CD4-positive, alpha-beta T cell (primary cell): ENCODE data around the gene RPL27A. TPM values are rescaled to one million over a fixed set of nuclear protein-coding genes. Genes with fewer than 3 reads are reported as not detected.

ENCODE experiments used
- ATAC-seq: fragments of 200-7000 bp; cut with Tn5 transposase; one replicate; pipeline ENCODE4 v1.10.0; 2022; ENCODE audit warnings: mild to moderate bottlenecking; ENCODE audit not compliant: poor library complexity
- CTCF ChIA-PET: fragments of 350-600 bp; sonication (Branson Sonifier 250); formaldehyde crosslinking; loops from one replicate; lab custom pipeline; 2021; ENCODE audit warnings: antibody characterized with exemption, inconsistent platforms; lab: Charles Lee
- POLR2A ChIA-PET: fragments of 350-600 bp; sonication (Branson Sonifier 250); formaldehyde crosslinking; loops from one replicate; lab custom pipeline; 2021; ENCODE audit warnings: antibody characterized with exemption, inconsistent platforms; lab: Charles Lee
- DNase-seq, 14 experiments: peaks; one replicate each; pipeline ENCODE4 v3.0.0-alpha.2; 2013 to 2020; ENCODE audit warnings: mixed read lengths in 2 of 14
- H3K27ac ChIP-seq, 2 donors: one replicate each; pipeline versions ENCODE4 v1.5.1 to v1.7.0; 2013; ENCODE audit warnings: low read length in 2 of 2, low read depth in 1 of 2, mild to moderate bottlenecking in 1 of 2
- H3K27me3 ChIP-seq, 2 experiments: 1 replicate in 1 of 2; 2 replicates in 1 of 2; pipeline versions ENCODE4 v1.6.1 to v1.7.0; 2013; ENCODE audit warnings: low read length in 2 of 2, control low read depth in 1 of 2, mild to moderate bottlenecking in 1 of 2, moderate library complexity in 1 of 2; ENCODE audit not compliant: insufficient read depth in 2 of 2, control insufficient read depth in 1 of 2
- H3K36me3 ChIP-seq: one replicate; pipeline ENCODE4 v1.6.1; 2013; ENCODE audit warnings: low read length, control low read depth; ENCODE audit not compliant: insufficient read depth
- H3K4me1 ChIP-seq: one replicate; pipeline ENCODE4 v1.6.1; 2013; ENCODE audit warnings: low read length, control low read depth; ENCODE audit not compliant: insufficient read depth
- H3K4me3 ChIP-seq: one replicate; pipeline ENCODE4 v1.5.1; 2013; ENCODE audit warnings: mild to moderate bottlenecking, low read length, moderate library complexity
- H3K9me3 ChIP-seq, 2 experiments: 1 replicate in 1 of 2; 2 replicates in 1 of 2; pipeline versions ENCODE4 v1.6.1 to v1.7.0; 2013; ENCODE audit warnings: low read length in 2 of 2, mild to moderate bottlenecking in 2 of 2, control low read depth in 1 of 2, moderate library complexity in 1 of 2; ENCODE audit not compliant: control insufficient read depth in 1 of 2, insufficient read depth in 1 of 2
- H3K27ac Mint-ChIP-seq: one replicate; pipeline ENCODE4 v1.8.0; 2020; ENCODE audit warnings: mixed read lengths
- H3K27me3 Mint-ChIP-seq: one replicate; pipeline ENCODE4 v1.8.0; 2021; ENCODE audit warnings: mixed read lengths
- H3K36me3 Mint-ChIP-seq: one replicate; pipeline ENCODE4 v1.8.0; 2021; ENCODE audit warnings: low read depth, mixed read lengths
- H3K4me1 Mint-ChIP-seq: one replicate; pipeline ENCODE4 v1.8.0; 2021; ENCODE audit warnings: low read depth, mixed read lengths
- H3K4me3 Mint-ChIP-seq: one replicate; pipeline ENCODE4 v1.8.0; 2020; ENCODE audit warnings: mild to moderate bottlenecking, mixed read lengths
- H3K9me3 Mint-ChIP-seq: one replicate; pipeline ENCODE4 v1.8.0; 2020; ENCODE audit warnings: mixed read lengths
- intact Hi-C, 2 experiments: fragments of 100-400 bp; cut with DNase I in 1 of 2; cut with micrococcal nuclease in 1 of 2; formaldehyde crosslinking; loops; one replicate each; pipeline versions ENCODE4 v1.15.1 to v1.9.0; 2023 to 2025; cut with DNase I, micrococcal nuclease
- total RNA-seq, 174 experiments: library from RNA in 2 of 174; stranded (reverse) in 2 of 174; gene quantifications; one replicate each; pipeline ENCODE4 v1.2.3 and lab custom pipeline; 2021 to 2026
- TF ChIP-seq, protein P1 (sequence below): fragments of 200-600 bp; IDR thresholded peaks from one replicate; pipeline ENCODE4 v1.8.0; 2022; ENCODE audit warnings: antibody characterized with exemption, mild to moderate bottlenecking

The RPL27A gene
- total RNA-seq, 2 experiments from 2014 or later: 1,667 to 1,721 TPM

DNA sequence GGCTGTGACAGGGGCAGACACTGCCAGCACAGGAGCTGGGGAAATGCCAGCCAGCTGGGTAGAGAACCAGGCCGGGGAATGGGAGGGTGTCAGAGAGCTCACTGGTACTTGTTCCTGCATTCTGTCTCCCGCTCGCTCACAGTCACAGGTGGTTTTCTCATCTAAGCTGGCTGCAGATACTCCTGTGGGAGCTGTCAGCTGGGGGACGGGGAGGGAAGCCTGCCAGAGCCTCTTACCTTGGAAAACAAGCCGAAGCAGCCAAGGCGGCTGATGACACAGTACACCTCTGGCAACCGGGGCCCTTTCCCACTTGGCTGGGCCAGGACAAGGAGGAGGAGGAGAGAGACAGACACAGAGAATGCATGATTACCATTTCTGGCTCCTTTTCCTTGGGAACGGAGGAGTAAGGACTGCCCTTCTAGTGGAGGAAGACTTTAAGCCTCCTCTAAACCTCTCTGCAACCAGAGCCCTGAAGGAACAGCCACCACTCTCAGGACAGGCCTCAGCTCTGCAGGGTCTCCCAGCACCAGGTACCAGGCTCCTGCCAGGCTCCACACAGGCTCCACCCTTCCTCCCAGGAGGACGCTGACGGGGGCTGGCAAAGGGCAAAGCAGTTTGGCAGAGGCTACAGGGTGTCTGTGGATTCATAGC lies 25.1 kb downstream of the RPL27A start:
- ATAC-seq: no peak
- no peak overlapping the region for H3K27ac Mint-ChIP-seq

DNA sequence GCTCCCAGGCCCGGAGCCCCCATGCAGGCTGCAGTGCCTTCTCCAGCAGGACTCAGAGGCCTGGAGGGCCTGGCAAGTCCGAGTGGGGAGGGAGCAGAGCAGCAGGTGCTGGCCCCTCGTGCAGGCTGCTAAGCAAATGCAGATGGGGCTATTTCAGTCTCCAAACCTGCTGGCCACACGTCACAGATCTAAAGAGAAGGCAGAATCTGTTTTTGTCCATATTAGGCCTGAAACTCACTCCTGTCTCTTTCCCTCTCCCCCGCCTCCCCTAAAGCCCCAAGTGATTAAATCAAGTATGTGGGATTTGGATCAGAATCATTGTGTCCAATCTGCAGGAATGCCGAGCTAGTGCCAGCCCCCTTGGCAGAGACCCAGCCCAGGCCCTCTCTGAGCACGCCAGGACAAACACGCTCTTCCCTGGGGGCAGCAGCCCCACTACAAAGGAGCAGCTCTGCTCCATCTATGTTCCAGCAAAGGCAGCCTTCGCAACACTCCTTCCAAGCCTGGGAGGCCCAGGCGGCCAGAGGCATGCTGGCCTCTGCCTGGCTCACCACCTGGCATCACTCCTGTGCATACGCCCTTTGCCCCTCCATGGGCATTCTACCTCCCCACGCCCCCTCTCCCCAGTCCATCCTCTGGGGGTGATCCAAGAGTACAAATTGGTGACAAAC lies 26.5 kb downstream of the RPL27A start:
- H3K27ac ChIP-seq: no peak overlapping the region
- no peak overlapping the region for H3K4me3 ChIP-seq
- H3K27me3 Mint-ChIP-seq: peaks cover 7% of the 10 kb centered on the region
- no peaks in the 10 kb centered on the region for H3K9me3 Mint-ChIP-seq
- H3K36me3 ChIP-seq: no peaks in the 10 kb centered on the region
- DNase-seq (no peak), ATAC-seq (no peak)
- no peaks in the 10 kb centered on the region for H3K4me1 ChIP-seq
- no peak overlapping the region for H3K27ac Mint-ChIP-seq
- H3K4me1 Mint-ChIP-seq: no peaks in the 10 kb centered on the region
- no peak overlapping the region for H3K4me3 Mint-ChIP-seq
- H3K9me3 ChIP-seq: no peaks in the 10 kb centered on the region
- H3K36me3 Mint-ChIP-seq: no peaks in the 10 kb centered on the region
- POLR2A ChIA-PET: no interaction called here
- H3K27me3 ChIP-seq: no peaks in the 10 kb centered on the region
- CTCF ChIA-PET: no interaction called here
- intact Hi-C loops: no loop called here
- TF ChIP-seq, protein P1, sequence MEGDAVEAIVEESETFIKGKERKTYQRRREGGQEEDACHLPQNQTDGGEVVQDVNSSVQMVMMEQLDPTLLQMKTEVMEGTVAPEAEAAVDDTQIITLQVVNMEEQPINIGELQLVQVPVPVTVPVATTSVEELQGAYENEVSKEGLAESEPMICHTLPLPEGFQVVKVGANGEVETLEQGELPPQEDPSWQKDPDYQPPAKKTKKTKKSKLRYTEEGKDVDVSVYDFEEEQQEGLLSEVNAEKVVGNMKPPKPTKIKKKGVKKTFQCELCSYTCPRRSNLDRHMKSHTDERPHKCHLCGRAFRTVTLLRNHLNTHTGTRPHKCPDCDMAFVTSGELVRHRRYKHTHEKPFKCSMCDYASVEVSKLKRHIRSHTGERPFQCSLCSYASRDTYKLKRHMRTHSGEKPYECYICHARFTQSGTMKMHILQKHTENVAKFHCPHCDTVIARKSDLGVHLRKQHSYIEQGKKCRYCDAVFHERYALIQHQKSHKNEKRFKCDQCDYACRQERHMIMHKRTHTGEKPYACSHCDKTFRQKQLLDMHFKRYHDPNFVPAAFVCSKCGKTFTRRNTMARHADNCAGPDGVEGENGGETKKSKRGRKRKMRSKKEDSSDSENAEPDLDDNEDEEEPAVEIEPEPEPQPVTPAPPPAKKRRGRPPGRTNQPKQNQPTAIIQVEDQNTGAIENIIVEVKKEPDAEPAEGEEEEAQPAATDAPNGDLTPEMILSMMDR: no peak

More for the DNA sequence above, 25.1 kb downstream of the RPL27A start:
- no peaks in the 10 kb centered on the region for H3K27me3 ChIP-seq
- intact Hi-C loops: no loop called here
- Mint-ChIP-seq H3K4me3 (no peak overlapping the region), H3K27me3 (peaks cover 7% of the 10 kb centered on the region), H3K36me3 (no peaks in the 10 kb centered on the region), H3K9me3 (no peaks in the 10 kb centered on the region), H3K4me1 (no peaks in the 10 kb centered on the region)
- TF ChIP-seq, protein P1: no peak
- no peak overlapping the region for H3K27ac ChIP-seq
- H3K4me3 ChIP-seq: no peak overlapping the region
- no peaks in the 10 kb centered on the region for H3K36me3 ChIP-seq
- H3K9me3 ChIP-seq: no peaks in the 10 kb centered on the region
- ChIA-PET CTCF (no interaction called here), POLR2A (no interaction called here)
- DNase-seq: no peak
- no peaks in the 10 kb centered on the region for H3K4me1 ChIP-seq

DNA sequence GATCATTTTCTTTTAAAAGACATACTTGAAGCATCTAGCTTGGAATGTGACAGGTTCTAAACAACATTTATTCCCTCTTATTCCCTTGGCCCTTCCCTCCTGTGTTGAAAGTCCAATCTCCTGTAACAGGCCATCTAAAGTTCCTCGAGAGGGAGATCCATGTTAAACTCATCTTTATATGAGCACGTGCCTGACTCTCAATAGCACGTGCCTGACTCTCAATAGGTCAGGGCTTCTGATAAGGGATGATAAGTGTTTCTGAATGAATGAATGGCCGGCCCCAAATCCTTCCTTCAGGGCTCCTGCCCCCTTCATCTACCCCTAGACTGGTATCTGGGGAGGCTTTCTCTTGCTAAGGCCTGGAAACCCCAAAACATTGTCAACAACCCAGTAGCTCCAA lies 27.2 kb downstream of the RPL27A start:
- Mint-ChIP-seq H3K9me3 (no peaks in the 10 kb centered on the region), H3K4me1 (no peaks in the 10 kb centered on the region), H3K27me3 (peaks cover 7% of the 10 kb centered on the region), H3K4me3 (no peak overlapping the region), H3K27ac (no peak overlapping the region), H3K36me3 (no peaks in the 10 kb centered on the region)
- Histone ChIP-seq H3K9me3 (no peaks in the 10 kb centered on the region), H3K36me3 (no peaks in the 10 kb centered on the region), H3K4me1 (no peaks in the 10 kb centered on the region), H3K4me3 (no peak overlapping the region), H3K27me3 (no peaks in the 10 kb centered on the region), H3K27ac (no peak overlapping the region)
- intact Hi-C loops: no loop called here
- ATAC-seq (no peak), DNase-seq (no peak)
- ChIA-PET POLR2A (no interaction called here), CTCF (no interaction called here)
- TF ChIP-seq, protein P1: no peak
